ENCODE results near the gene ZNF587B.
"Not testable (repeated sequence)": the region's sequence is repeated elsewhere in the genome, so short reads cannot be mapped to it uniquely, and the experiment has no call there.

ZNF587B gene

GRCh38 chr19:57830071-57830602, at the start of gene ZNF587B:
ZNF587B (plus strand) TSS chr19:57830299; CDS start chr19:57830529, 230 bp downstream.
- DNase-seq: peak; percentile 0

DNA sequence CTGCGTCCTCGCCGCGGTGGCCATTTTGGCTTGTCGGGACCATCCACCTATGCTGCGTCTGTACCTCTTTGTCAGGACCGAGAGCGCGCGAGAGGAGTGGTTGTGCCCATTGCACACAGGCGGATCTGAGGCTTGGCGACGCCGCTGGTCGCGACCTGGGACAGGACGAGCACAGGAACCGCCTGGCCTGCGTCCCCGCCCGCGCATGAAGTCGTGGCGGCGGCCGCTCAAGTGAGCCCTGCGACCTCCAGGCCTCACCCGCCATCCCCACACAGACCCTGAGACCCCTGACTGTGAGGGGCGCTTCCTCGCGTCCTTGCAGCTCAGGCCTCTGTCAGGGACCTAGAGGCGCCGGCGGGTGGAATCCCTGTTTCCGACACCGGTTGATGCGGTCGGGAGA, 43.8 kb upstream of the ZNF587B start:
- DNase-seq: no peak

GRCh38 chr19:57786906-57787305, 43.2 kb upstream of the ZNF587B start:
- no peak for DNase-seq

DNA sequence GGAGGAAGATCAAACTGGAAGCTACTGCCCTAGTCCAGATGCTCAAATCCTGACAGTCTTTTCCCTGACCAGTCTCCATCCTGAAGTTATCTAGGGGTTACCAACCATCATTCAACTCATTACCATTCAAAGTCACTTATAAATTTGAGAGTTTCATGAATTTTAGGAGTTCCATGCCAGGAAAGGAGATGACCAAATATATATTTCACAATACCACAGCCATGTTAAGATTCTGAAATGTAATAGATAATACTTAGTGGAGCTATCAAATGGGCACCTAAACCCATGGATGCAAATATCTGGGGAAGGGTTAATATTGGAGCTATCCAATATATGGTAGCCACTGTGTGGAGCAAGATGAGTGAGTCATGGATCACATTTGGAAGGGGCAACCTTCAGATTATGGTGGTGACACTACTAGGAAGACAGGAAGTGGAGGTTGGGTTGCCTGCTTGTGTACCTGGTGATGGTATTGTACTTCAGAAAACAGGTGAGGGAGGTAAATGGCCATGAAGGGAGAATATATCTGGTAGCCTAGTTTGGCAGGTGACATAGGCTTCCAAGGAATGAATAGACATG, 41.9 kb upstream of the ZNF587B start:
- no peak for DNase-seq

DNA sequence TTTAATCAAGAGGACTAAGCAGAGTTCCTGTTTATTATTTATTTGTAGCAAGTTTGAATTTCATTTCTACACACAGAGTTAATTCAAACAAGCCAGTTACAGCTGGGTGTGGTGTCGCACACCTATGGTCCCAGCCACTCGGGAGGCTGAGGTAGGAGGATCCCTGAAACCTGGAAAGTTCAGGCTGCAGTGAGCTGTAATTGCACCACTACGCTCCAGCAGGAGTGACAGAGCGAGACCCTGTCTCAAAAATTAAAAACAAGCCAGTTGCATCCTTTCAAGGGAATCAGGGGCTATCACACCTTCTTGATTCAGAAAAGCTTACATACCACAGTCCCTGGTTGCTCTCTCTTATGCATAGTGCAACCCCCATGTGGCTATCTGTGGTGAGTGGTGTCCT, 40.8 kb upstream of the ZNF587B start:
- DNase-seq: no peak

GRCh38 chr19:57796580-57796979, 33.5 kb upstream of the ZNF587B start:
- not testable (repeated sequence) for DNase-seq

DNA sequence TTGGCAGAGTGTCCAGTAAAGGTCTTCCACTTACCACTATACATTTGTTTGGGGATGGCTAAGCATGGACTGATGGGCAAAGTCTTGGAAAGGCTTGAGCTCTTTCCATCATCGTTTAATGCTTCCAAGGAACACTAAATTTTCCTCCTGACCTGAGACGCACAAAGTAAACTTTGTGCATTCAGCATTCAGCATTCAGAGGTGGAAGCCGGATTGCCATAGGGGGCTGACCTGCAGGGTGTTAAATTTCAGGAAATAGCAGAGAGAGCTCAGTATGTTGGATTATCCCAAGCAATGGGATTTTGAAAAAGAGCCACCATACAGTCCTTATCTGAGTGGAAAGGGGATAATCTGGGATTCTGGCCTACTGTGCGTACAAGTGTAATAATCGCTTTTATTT, 29.4 kb upstream of the ZNF587B start:
- DNase-seq: no peak

DNA sequence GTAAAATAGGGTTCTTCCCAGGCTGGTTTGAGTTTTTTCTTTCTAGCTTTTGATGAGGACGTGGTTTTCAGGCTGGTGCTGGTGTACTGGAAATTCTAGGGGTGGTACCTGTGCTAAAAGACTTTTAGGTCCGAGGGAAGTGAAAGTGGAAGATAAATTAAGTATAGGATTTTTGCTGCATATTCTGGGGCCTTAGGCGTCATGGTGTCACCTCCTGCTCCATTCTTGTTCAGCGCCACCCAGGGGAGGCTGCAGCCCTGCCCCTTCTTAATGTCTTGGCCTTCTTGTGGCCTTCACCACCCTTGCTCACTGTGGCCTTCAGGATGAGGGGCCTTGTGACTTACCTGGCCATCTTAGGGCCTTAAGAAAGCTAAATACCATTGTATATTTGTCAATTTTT, 27.8 kb upstream of the ZNF587B start:
- no peak for DNase-seq

DNA sequence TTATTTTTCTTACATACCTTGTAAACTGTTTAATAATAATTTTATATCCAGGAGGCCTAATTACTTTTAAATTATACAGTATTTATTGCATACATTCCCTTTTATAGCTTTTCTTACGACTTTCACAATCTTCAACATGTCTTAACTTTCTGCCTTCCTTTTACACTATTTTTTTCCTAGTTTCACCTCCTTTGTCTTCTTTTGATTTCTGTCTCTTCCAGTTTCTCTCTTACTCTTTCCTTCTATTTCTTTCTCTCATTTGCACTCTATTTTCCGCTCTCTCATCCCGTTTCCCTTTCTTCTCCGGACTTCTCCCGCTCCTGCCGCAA, 26.9 kb upstream of the ZNF587B start:
- DNase-seq: no peak

DNA sequence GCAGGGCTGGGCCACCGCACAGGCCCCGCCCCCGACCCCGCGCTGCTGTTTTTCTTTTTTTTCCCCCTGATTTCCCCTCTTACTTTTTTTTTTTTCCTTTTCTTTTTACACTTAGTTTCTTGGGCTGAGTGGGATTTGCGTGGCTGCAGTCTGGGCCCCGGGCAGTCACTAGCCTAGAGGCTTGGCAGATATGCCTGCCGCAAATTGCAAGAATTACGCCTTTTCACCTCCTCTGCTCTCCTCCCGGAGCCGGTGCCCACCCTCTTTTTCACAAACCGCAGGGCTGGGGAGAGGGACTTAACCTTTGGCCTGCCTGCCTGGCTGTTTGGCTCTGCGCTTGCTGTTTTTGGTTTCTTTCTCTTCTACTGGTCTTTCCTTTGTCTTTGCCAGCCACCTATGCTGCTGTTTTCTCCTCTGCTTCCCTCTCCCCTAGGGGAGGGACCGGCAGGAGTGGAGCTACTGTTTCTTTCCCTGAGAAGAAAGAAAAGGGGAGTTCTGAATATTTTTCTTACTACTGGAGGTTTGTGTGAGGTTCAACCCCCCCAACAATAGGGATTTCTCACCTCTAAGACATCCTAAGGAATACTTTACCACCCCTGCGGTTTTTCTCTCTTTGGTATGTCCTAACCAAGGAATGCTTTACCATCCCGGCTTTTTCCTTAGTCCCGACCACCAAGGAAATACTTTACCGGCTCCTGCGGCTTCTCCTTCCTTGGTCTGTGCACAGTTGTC, 26.3 kb upstream of the ZNF587B start:
- DNase-seq: no peak

DNA sequence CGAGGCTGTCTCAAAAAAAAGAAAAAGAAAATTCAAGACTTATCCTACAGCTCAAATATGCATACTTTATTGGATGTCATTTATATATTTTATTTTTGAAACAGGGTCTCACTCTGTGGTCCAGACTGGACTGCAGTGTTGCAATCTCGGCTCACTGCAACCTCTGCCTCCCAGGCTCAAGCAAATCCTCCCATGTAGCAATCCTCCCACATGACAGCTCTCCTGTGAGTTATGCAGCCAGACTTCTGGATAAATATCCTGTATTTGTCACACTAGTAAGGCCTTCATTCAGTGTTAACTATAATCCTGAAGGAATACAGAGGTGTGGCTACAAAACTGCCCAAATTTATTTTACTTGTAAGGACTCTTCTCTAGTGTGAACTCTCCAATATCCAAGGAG, 22.6 kb upstream of the ZNF587B start:
- no peak for DNase-seq

- DNase-seq: not testable (repeated sequence)
Observed at GRCh38 chr19:57810410-57811295, 19.4 kb upstream of the ZNF587B start.

GRCh38 chr19:57812226-57812625, 17.9 kb upstream of the ZNF587B start:
- DNase-seq: no peak

GRCh38 chr19:57812975-57813820, 16.9 kb upstream of the ZNF587B start:
- DNase-seq: not testable (repeated sequence)

DNA sequence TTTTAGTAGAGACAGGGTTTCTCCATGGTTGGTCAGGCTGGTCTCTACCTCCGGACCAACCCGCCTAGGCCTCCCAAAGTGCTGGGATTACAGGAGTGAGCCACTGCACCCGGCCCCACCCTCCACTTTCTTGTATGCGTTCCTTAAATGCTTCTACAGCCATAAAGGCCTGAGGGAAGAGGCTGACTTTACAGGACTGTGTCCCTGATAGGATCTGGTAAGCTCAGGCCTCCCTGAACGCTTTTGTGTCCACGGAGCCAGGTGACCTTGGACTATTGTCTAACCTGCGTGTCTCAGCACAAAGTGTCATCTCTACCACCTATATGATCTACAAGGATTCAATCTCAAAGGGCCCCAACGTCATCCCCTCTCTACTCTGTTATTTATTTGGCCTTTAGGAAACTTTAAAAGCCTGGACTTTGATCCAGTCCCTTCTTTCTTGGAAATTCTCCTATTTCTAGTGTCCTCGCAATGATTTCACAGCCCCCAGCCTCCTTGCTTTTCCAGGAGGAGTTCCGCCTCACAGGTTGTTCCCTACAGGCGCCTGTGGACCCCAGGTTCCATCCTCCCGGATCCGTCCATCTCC, 16.1 kb upstream of the ZNF587B start:
- no peak for DNase-seq

GRCh38 chr19:57814505-57815246, 15.4 kb upstream of the ZNF587B start, which contains the start of gene ZNF552:
ZNF552 (minus strand) TSS chr19:57814913; CDS start chr19:57814743, 170 bp downstream.
- peak; percentile 80 for DNase-seq

- no peak for DNase-seq
Observed at GRCh38 chr19:57815247-57816075, 14.6 kb upstream of the ZNF587B start.

DNA sequence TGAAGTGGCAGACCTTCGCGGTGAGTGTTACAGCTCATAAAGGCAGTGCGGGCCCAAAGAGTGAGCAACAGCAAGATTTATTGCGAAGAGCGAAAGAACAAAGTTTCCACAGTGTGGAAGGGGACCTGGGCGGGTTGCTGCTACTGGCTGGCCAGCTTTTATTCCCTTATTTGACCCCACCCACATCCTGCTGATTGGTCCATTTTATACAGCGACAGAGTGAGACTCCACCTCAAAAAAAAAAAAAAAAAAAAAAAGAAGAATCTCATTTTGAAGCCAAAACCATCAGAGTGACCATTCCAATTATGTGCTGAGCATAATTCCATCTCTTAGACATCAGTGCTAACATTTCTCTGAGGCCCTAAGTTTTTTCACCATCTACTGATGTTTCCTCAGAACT, 13.4 kb upstream of the ZNF587B start:
- DNase-seq: no peak

DNA sequence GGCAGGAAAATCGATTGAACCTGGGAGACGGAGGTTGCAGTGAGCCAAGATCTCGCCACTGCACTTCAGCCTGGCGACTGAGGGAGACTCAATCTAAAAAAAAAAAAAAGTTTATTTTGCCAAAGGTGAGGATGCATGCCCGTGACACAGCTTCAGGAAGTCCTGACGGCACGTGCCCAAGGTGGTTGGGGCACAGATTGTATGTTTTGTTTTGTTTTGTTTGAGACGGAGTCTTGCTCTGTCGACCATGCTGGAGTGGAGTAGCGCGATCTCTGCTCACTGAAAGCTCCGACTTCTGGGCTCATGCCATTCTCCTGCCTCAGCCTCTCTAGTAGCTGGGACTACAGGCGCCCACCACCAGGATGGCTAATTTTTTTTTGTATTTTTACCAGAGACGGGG, 12.1 kb upstream of the ZNF587B start:
- no peak for DNase-seq

- DNase-seq: no peak
Observed at GRCh38 chr19:57818378-57818777, 11.7 kb upstream of the ZNF587B start.

Measured in NCI-H1092 treated with DMSO at 0.1 percent for 48 hours (cell line).